K562 (cell line): ENCODE data around the gene NKX6-2. TPM values are rescaled to one million over a fixed set of nuclear protein-coding genes. Genes with fewer than 3 reads are reported as not detected.
A peak's percentile ranks its signal among the peaks of the same experiment; 100 is the strongest.

Source experiments
- ATAC-seq: fragments of 200-7000 bp; cut with Tn5 transposase; 3 replicates; pipeline ENCODE4 v1.9.1; 2020; ENCODE audit warnings: moderate library complexity
- BruUV-seq: library from RNA; stranded (reverse); fragments of 400-500 nt; replicated peaks from 2 replicates; lab custom pipeline; 2021; lab: Mats Ljungman, UMichigan
- CTCF ChIA-PET: fragments of 300-600 bp; formaldehyde crosslinking; extraction: SDS; loops from one replicate; lab custom pipeline; 2021; ENCODE audit warnings: low intra/inter-chr PET ratio; lab: Yijun Ruan, JAX
- POLR2A ChIA-PET: fragments of 300-600, 350-650 bp; sonication (Branson Sonifier 250); formaldehyde crosslinking; extraction: SDS; loops from one replicate; lab custom pipeline; 2021; ENCODE audit warnings: antibody characterized with exemption, inconsistent platforms; lab: Yijun Ruan, JAX
- DNase-seq, 4 experiments: peaks; one replicate each; pipeline versions ENCODE4 v3.0.0 to v3.0.0-alpha.2; 2011 to 2018; ENCODE audit warnings: low spot score in 3 of 4, mixed read lengths in 3 of 4; ENCODE audit errors: extremely low read depth in 1 of 4
- FAIRE-seq: peaks from 2 replicates; lab custom pipeline; 2011; peaks lifted over from hg19 to GRCh38; lab: Jason Lieb, UNC
- H2AFZ ChIP-seq: 2 replicates; pipeline ENCODE4 v1.6.0; 2011; ENCODE audit warnings: low read depth, low read length, control low read depth, inconsistent platforms
- H3K27ac ChIP-seq: fragments of 200-600 bp; 3 replicates; pipeline ENCODE4 v1.8.0; 2011; ENCODE audit warnings: low read depth, mild to moderate bottlenecking, control low read depth, inconsistent platforms, low read length, moderate library complexity, mixed read lengths; ENCODE audit errors: extremely low read depth
- H3K27me3 ChIP-seq, 2 experiments: fragments of 300-600 bp in 1 of 2; 2 replicates in 1 of 2; 3 replicates in 1 of 2; pipeline versions ENCODE4 v1.6.0 to v1.8.0; 2011; ENCODE audit warnings: inconsistent platforms in 2 of 2, low read length in 2 of 2, mild to moderate bottlenecking in 1 of 2, mixed read lengths in 1 of 2, moderate library complexity in 1 of 2; ENCODE audit not compliant: control insufficient read depth in 2 of 2, insufficient read depth in 2 of 2
- H3K36me3 ChIP-seq: fragments of 300-600 bp; 3 replicates; pipeline ENCODE4 v1.8.0; 2011; ENCODE audit warnings: mild to moderate bottlenecking, low read length, inconsistent platforms; ENCODE audit not compliant: control insufficient read depth, insufficient read depth
- H3K4me1 ChIP-seq, 2 experiments: fragments of 200-600 bp in 1 of 2; replicated peaks in 1 of 2; 2 replicates in 1 of 2; 3 replicates in 1 of 2; pipeline versions ENCODE4 v1.5.1 to v1.8.0; 2011; ENCODE audit warnings: inconsistent platforms in 2 of 2, low read length in 2 of 2, mild to moderate bottlenecking in 1 of 2, mixed read lengths in 1 of 2, moderate library complexity in 1 of 2; ENCODE audit not compliant: control insufficient read depth in 2 of 2, insufficient read depth in 2 of 2
- H3K4me2 ChIP-seq: 2 replicates; pipeline ENCODE4 v1.6.1; 2011; ENCODE audit warnings: low read length, control low read depth, inconsistent platforms, mixed read lengths; ENCODE audit not compliant: insufficient read depth
- H3K4me3 ChIP-seq: fragments of 200-600 bp; sonication (generic), shearing (Covaris generic); 2 replicates; pipeline ENCODE4 v1.5.1; 2016; ENCODE audit warnings: control low read depth, inconsistent platforms
- H3K79me2 ChIP-seq: fragments of 200-600 bp; 3 replicates; pipeline ENCODE4 v1.8.0; 2011; ENCODE audit warnings: low read length, inconsistent platforms; ENCODE audit not compliant: control insufficient read depth, insufficient read depth
- H3K9ac ChIP-seq, 2 experiments: 2 replicates each; pipeline versions ENCODE4 v1.6.0 to v1.6.1; 2011; ENCODE audit warnings: low read depth in 2 of 2, low read length in 2 of 2, control low read depth in 1 of 2, inconsistent platforms in 1 of 2, mild to moderate bottlenecking in 1 of 2, mixed read lengths in 1 of 2; ENCODE audit not compliant: insufficient read depth in 1 of 2
- H3K9me1 ChIP-seq: one replicate; pipeline ENCODE4 v1.6.0; 2011; ENCODE audit warnings: inconsistent platforms, mild to moderate bottlenecking, low read length, moderate library complexity; ENCODE audit not compliant: control insufficient read depth, insufficient read depth
- H3K9me3 ChIP-seq: replicated peaks from 2 replicates; pipeline ENCODE4 v1.5.1; 2011; ENCODE audit warnings: low read depth, low read length, inconsistent platforms; ENCODE audit not compliant: control insufficient read depth, insufficient read depth
- H4K20me1 ChIP-seq: replicated peaks from 2 replicates; pipeline ENCODE4 v1.6.1; 2011; ENCODE audit warnings: low read length, inconsistent platforms, mixed read lengths; ENCODE audit not compliant: control insufficient read depth, insufficient read depth
- ELF4 ChIP-seq: fragments of 450-650 bp; formaldehyde crosslinking; IDR thresholded peaks from 2 replicates; pipeline ENCODE4 v1.4.0; 2022; ENCODE audit warnings: missing genetic modification characterization
- SP2 ChIP-seq: IDR thresholded peaks from 2 replicates; pipeline ENCODE4 v1.6.1; 2011; ENCODE audit warnings: mild to moderate bottlenecking, low read depth, low read length, moderate library complexity; ENCODE audit not compliant: poor library complexity, severe bottlenecking; ENCODE audit errors: extremely low read depth
- ZNF263 ChIP-seq: sonication (generic); formaldehyde crosslinking; IDR thresholded peaks from 2 replicates; pipeline ENCODE4 v1.8.0; 2022; ENCODE audit warnings: mild to moderate bottlenecking, missing genetic modification reagents, borderline replicate concordance
- WGBS: fragments of 100-300 bp; shearing (Covaris generic); methylation state at CpG from one replicate; pipeline ENCODE4 v1.1.6; 2016; ENCODE audit warnings: low coverage, mixed read lengths; ENCODE audit not compliant: insufficient coverage; ENCODE audit errors: missing lambda C conversion rate; 5-methylcytosine and 5-hydroxymethylcytosine counted together
- in situ Hi-C: fragments of 300-500 bp; cut with MboI; formaldehyde crosslinking; loops from 4 replicates; pipeline ENCODE4 v1.15.0; 2018; ENCODE audit warnings: inconsistent platforms, mixed read lengths
- intact Hi-C: fragments of 100-400 bp; cut with micrococcal nuclease; formaldehyde crosslinking; loops from 2 replicates; pipeline ENCODE4 v1.14.2; 2022
- polyA plus RNA-seq, 8 experiments: library from polyadenylated mRNA; depleted of rRNA in 4 of 8; stranded (reverse) in 5 of 8; unstranded in 3 of 8; fragments of >200 nt; fragmentation: Nextera tagmentation in 2 of 8; fragmentation: Illumina TruSeq in 1 of 8; extraction: Ambion mirVana in 2 of 8; extraction: Trizol in 1 of 8; gene quantifications; 2 replicates each; pipeline versions ENCODE4 v1.2.1 to v1.2.3, GENCODE V29; 2011 to 2014; ENCODE audit warnings: inconsistent platforms in 1 of 8, missing spikeins in 1 of 8
- total RNA-seq, 7 experiments: library from RNA; depleted of rRNA in 6 of 7; stranded (reverse); fragments of >200 nt in 6 of 7; fragmentation: Illumina TruSeq in 2 of 7; extraction: Trizol in 2 of 7; gene quantifications; 2 replicates each; pipeline versions ENCODE4 v1.2.1 to v1.2.3, GENCODE V29; 2011 to 2021; ENCODE audit warnings: low replicate concordance in 1 of 7
- TF ChIP-seq, protein P1 (sequence below): IDR thresholded peaks from 2 replicates; pipeline ENCODE4 v1.6.1; 2011; ENCODE audit warnings: borderline replicate concordance, low read depth, mild to moderate bottlenecking, moderate library complexity, low read length; ENCODE audit not compliant: insufficient read depth, poor library complexity, severe bottlenecking

NKX6-2 gene
- total and polyA plus RNA-seq, 9 of the 15 experiments (the other 6 are each of a cell fraction or from before 2014, with no cell fraction given): 1.0 to 1.6 TPM; not detected in 7

- Histone ChIP-seq H3K9me3 (no peaks in the 10 kb centered on the region), H3K79me2 (no peaks in the 10 kb centered on the region), H3K9ac (no peak overlapping the region), H3K4me3 (no peak overlapping the region), H3K36me3 (no peaks in the 10 kb centered on the region), H3K4me1 (no peaks in the 10 kb centered on the region), H3K27ac (no peak overlapping the region), H3K4me2 (no peak overlapping the region), H2AFZ (no peak overlapping the region), H4K20me1 (no peaks in the 10 kb centered on the region), H3K27me3 (no peaks in the 10 kb centered on the region), H3K9me1 (no peaks in the 10 kb centered on the region)
- BruUV-seq: no TSS peak
- in situ Hi-C loops: no loop called here
- ChIA-PET POLR2A (no interaction called here), CTCF (no interaction called here)
- DNase-seq (no peak), ATAC-seq (no peak), FAIRE-seq (no peak)
- WGBS: 49% methylated on average over 10 of the region's 22 CpGs
- intact Hi-C loops: no loop called here
- TF ChIP-seq, protein P1, sequence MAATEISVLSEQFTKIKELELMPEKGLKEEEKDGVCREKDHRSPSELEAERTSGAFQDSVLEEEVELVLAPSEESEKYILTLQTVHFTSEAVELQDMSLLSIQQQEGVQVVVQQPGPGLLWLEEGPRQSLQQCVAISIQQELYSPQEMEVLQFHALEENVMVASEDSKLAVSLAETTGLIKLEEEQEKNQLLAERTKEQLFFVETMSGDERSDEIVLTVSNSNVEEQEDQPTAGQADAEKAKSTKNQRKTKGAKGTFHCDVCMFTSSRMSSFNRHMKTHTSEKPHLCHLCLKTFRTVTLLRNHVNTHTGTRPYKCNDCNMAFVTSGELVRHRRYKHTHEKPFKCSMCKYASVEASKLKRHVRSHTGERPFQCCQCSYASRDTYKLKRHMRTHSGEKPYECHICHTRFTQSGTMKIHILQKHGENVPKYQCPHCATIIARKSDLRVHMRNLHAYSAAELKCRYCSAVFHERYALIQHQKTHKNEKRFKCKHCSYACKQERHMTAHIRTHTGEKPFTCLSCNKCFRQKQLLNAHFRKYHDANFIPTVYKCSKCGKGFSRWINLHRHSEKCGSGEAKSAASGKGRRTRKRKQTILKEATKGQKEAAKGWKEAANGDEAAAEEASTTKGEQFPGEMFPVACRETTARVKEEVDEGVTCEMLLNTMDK: no peak
- 0 out of 2 replicates have a peak, but pooled peaks have one; percentile 58 for TF ChIP-seq ZNF263 (CRISPR knock-in tag)
- TF ChIP-seq SP2: no peak
- no peak for TF ChIP-seq ELF4 (CRISPR knock-in tag)
These were observed 10.8 kb downstream of the NKX6-2 start for GRCh38 chr10:132774902-132775863.
